Measurements from ENCODE around the gene DAB2.

The DAB2 gene

GRCh38 chr5:39362646-39363045 is 62.1 kb downstream of the DAB2 start:
- Histone ChIP-seq H3K4me1 (no peaks in the 10 kb centered on the region), H3K27me3 (ENCODE audit: control insufficient read depth, insufficient read depth, low read length) (no peaks in the 10 kb centered on the region), H2AFZ (no peak overlapping the region), H3K9me3 (ENCODE audit: control insufficient read depth, low read length) (no peaks in the 10 kb centered on the region), H3K27ac (no peak overlapping the region), H3K4me3 (ENCODE audit: low read depth, low read length) (no peak overlapping the region), H3K9ac (no peak overlapping the region), H3K4me2 (ENCODE audit: low read length) (no peak overlapping the region), H3K36me3 (ENCODE audit: control insufficient read depth, insufficient read depth, low read length) (no peaks in the 10 kb centered on the region), H3K79me2 (no peaks in the 10 kb centered on the region)
- no peak for TF ChIP-seq CTCF (IDR thresholded peaks at IDR 0.05)

- Histone ChIP-seq H2AFZ (no peak overlapping the region), H3K4me3 (ENCODE audit: low read depth, low read length) (no peak overlapping the region), H3K27me3 (ENCODE audit: control insufficient read depth, insufficient read depth, low read length) (no peaks in the 10 kb centered on the region), H3K9me3 (ENCODE audit: control insufficient read depth, low read length) (no peaks in the 10 kb centered on the region), H3K4me1 (no peaks in the 10 kb centered on the region), H3K4me2 (ENCODE audit: low read length) (no peak overlapping the region), H3K27ac (no peak overlapping the region), H3K36me3 (ENCODE audit: control insufficient read depth, insufficient read depth, low read length) (no peaks in the 10 kb centered on the region), H3K79me2 (no peaks in the 10 kb centered on the region), H3K9ac (no peak overlapping the region)
- TF ChIP-seq CTCF (IDR thresholded peaks at IDR 0.05) = no peak
These were observed 63.5 kb downstream of the DAB2 start for GRCh38 chr5:39361306-39361705.

- H3K79me2 ChIP-seq = no peaks in the 10 kb centered on the region
- H3K27ac ChIP-seq = no peak overlapping the region
- no peak overlapping the region for H3K4me2 ChIP-seq (ENCODE audit: low read length)
- H3K4me3 ChIP-seq (ENCODE audit: low read depth, low read length) = no peak overlapping the region
- no peak overlapping the region for H3K9ac ChIP-seq
- no peaks in the 10 kb centered on the region for H3K9me3 ChIP-seq (ENCODE audit: control insufficient read depth, low read length)
- TF ChIP-seq CTCF (IDR thresholded peaks at IDR 0.05) = no peak
- H3K4me1 ChIP-seq = no peaks in the 10 kb centered on the region
- no peaks in the 10 kb centered on the region for H3K27me3 ChIP-seq (ENCODE audit: control insufficient read depth, insufficient read depth, low read length)
- H3K36me3 ChIP-seq (ENCODE audit: control insufficient read depth, insufficient read depth, low read length) = no peaks in the 10 kb centered on the region
- H2AFZ ChIP-seq = no peak overlapping the region
These were observed 64.2 kb downstream of the DAB2 start for GRCh38 chr5:39360471-39361111.

DNA sequence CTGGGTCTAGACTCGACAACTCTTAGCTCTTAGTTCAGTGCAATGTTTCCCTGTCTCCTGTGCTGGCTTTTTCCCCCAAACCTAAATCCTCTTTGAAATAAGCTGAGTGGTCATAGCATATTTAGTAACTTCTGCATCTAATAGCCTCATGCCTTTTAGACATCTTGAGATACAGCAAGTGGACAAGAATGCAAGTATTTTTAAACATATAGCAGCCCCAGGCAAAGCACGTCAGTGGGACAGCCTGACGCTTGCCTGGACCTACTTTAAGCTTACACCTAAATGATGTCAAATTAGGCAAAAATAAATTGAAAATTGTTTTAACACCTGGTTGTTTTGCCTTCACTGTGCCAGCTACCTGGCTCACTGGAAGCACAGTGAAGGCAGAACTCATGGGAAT is 68.5 kb downstream of the DAB2 start:
- Histone ChIP-seq H2AFZ (no peak overlapping the region), H3K4me2 (ENCODE audit: low read length) (no peak overlapping the region), H3K36me3 (ENCODE audit: control insufficient read depth, insufficient read depth, low read length) (no peaks in the 10 kb centered on the region), H3K27ac (no peak overlapping the region), H3K9ac (no peak overlapping the region), H3K27me3 (ENCODE audit: control insufficient read depth, insufficient read depth, low read length) (no peaks in the 10 kb centered on the region), H3K4me1 (no peaks in the 10 kb centered on the region), H3K4me3 (ENCODE audit: low read depth, low read length) (no peak overlapping the region), H3K79me2 (no peaks in the 10 kb centered on the region), H3K9me3 (ENCODE audit: control insufficient read depth, low read length) (no peaks in the 10 kb centered on the region)
- no peak for TF ChIP-seq CTCF (IDR thresholded peaks at IDR 0.05)

- Histone ChIP-seq H3K27me3 (ENCODE audit: control insufficient read depth, insufficient read depth, low read length) (no peaks in the 10 kb centered on the region), H3K27ac (no peak overlapping the region), H3K4me1 (no peaks in the 10 kb centered on the region), H3K4me3 (ENCODE audit: low read depth, low read length) (no peak overlapping the region), H3K4me2 (ENCODE audit: low read length) (no peak overlapping the region), H3K79me2 (no peaks in the 10 kb centered on the region), H3K9me3 (ENCODE audit: control insufficient read depth, low read length) (no peaks in the 10 kb centered on the region), H2AFZ (no peak overlapping the region), H3K9ac (no peak overlapping the region), H3K36me3 (ENCODE audit: control insufficient read depth, insufficient read depth, low read length) (no peaks in the 10 kb centered on the region)
- TF ChIP-seq CTCF (IDR thresholded peaks at IDR 0.05) = no peak
These were observed 69.5 kb downstream of the DAB2 start for GRCh38 chr5:39355324-39355723.
